HepG2 (cell line): ENCODE data around the gene VTN. TPM values are rescaled to one million over a fixed set of nuclear protein-coding genes. Genes with fewer than 3 reads are reported as not detected.

Source experiments
- BCL6 ChIP-seq: IDR thresholded peaks from 2 replicates; pipeline ENCODE4 v1.6.1; 2016; ENCODE audit warnings: missing genetic modification reagents, missing compliant biosample characterization
- CREB1 ChIP-seq, 2 experiments: fragments of 450-650 bp in 1 of 2; IDR thresholded peaks; 2 replicates each; pipeline ENCODE4 v1.6.1; 2016 to 2017; ENCODE audit warnings: control low read depth in 1 of 2, mild to moderate bottlenecking in 1 of 2, missing compliant biosample characterization in 1 of 2, missing genetic modification characterization in 1 of 2
- HOXA3 ChIP-seq: sonication (generic); formaldehyde crosslinking; IDR thresholded peaks from 2 replicates; pipeline ENCODE4 v1.5.0; 2020; ENCODE audit warnings: missing genetic modification reagents
- KDM5A ChIP-seq: fragments of 200-600 bp; sonication (generic); IDR thresholded peaks from 2 replicates; pipeline ENCODE4 v1.7.0; 2018; ENCODE audit warnings: antibody characterized with exemption, mild to moderate bottlenecking, low read length, borderline replicate concordance
- LCORL ChIP-seq, 2 experiments: fragments of 450-650 bp in 1 of 2; sonication (generic) in 1 of 2; formaldehyde crosslinking in 1 of 2; IDR thresholded peaks; 2 replicates each; pipeline versions ENCODE4 v1.5.0 to v1.6.1; 2017 to 2020; ENCODE audit warnings: antibody characterized with exemption in 1 of 2, missing genetic modification reagents in 1 of 2
- PHB2 ChIP-seq: fragments of 450-650 bp; IDR thresholded peaks from 2 replicates; pipeline ENCODE4 v1.6.1; 2018; ENCODE audit not compliant: partially characterized antibody
- PRPF4 ChIP-seq: fragments of 200-400 bp; formaldehyde crosslinking; IDR thresholded peaks from 2 replicates; pipeline ENCODE4 v1.6.1; 2016; ENCODE audit warnings: low read length, low read depth; ENCODE audit not compliant: poor library complexity, severe bottlenecking
- TGIF2 ChIP-seq: IDR thresholded peaks from 2 replicates; pipeline ENCODE4 v1.6.1; 2016; ENCODE audit warnings: control low read depth, missing compliant biosample characterization
- TRIM24 ChIP-seq: sonication (generic); formaldehyde crosslinking; IDR thresholded peaks from 2 replicates; pipeline ENCODE4 v1.8.0; 2022; ENCODE audit warnings: mild to moderate bottlenecking, missing genetic modification reagents
- YEATS4 ChIP-seq: sonication (generic); formaldehyde crosslinking; IDR thresholded peaks from 2 replicates; pipeline ENCODE4 v1.4.0; 2020; ENCODE audit warnings: missing genetic modification reagents, borderline replicate concordance
- ZHX1 ChIP-seq: sonication (generic); formaldehyde crosslinking; IDR thresholded peaks from 2 replicates; pipeline ENCODE4 v1.8.1; 2022; ENCODE audit warnings: low read depth, mild to moderate bottlenecking, missing genetic modification reagents
- ZHX2 ChIP-seq, 2 experiments: sonication (generic) in 1 of 2; formaldehyde crosslinking in 1 of 2; IDR thresholded peaks; 2 replicates each; pipeline versions ENCODE4 v1.6.1 to v1.9.0; 2014 to 2022; ENCODE audit warnings: antibody characterized with exemption in 1 of 2, borderline replicate concordance in 1 of 2, inconsistent platforms in 1 of 2, low read depth in 1 of 2, missing genetic modification reagents in 1 of 2
- ZMYM3 ChIP-seq: sonication (generic); formaldehyde crosslinking; IDR thresholded peaks from 2 replicates; pipeline ENCODE4 v1.5.1; 2020; ENCODE audit warnings: mild to moderate bottlenecking, missing genetic modification reagents
- ZNF280D ChIP-seq: sonication (generic); formaldehyde crosslinking; IDR thresholded peaks from 2 replicates; pipeline ENCODE4 v1.5.1; 2020; ENCODE audit warnings: mild to moderate bottlenecking, missing genetic modification reagents
- polyA plus RNA-seq, 8 experiments: library from polyadenylated mRNA; depleted of rRNA in 3 of 8; stranded (reverse) in 7 of 8; unstranded in 1 of 8; fragments of >200 nt; fragmentation: Illumina TruSeq in 4 of 8; extraction: Trizol in 4 of 8; gene quantifications; 2 replicates each; pipeline versions ENCODE4 v1.2.1 to v1.2.3, GENCODE V29; 2011 to 2016; ENCODE audit warnings: low read depth in 4 of 8, missing spikeins in 1 of 8, mixed read lengths in 1 of 8; ENCODE audit not compliant: insufficient read depth in 1 of 8
- total RNA-seq, 5 experiments: library from RNA; depleted of rRNA; stranded (reverse); fragments of >200 nt; fragmentation: Illumina TruSeq; extraction: Trizol; gene quantifications; 2 replicates each; pipeline ENCODE4 v1.2.3, GENCODE V29; 2016; ENCODE audit warnings: low read depth in 1 of 5

The VTN gene
- total and polyA plus RNA-seq, 2 of the 13 experiments (the other 11 are each of a cell fraction or from before 2014, with no cell fraction given), result 108 to 131 TPM

GRCh38 chr17:28335959-28336871, 33.9 kb downstream of the VTN start (continued):
- 0 out of 2 replicates have a peak, but pooled peaks have one; percentile 48 for TF ChIP-seq ZHX2 (IDR thresholded peaks at IDR 0.05; ENCODE audit: low read depth)
- no peak for TF ChIP-seq ZHX2 (CRISPR knock-in tag; IDR thresholded peaks at IDR 0.05; ENCODE audit: borderline replicate concordance)
- no peak for TF ChIP-seq TRIM24 (CRISPR knock-in tag)
- no peak for TF ChIP-seq ZMYM3 (CRISPR knock-in tag)
- 0 out of 2 replicates have a peak, but pooled peaks have one; percentile 11 for TF ChIP-seq KDM5A
- TF ChIP-seq LCORL (IDR thresholded peaks at IDR 0.05), result no peak
- TF ChIP-seq LCORL (CRISPR knock-in tag; IDR thresholded peaks at IDR 0.05), result 0 out of 2 replicates have a peak, but pooled peaks have one; percentile 9
- TF ChIP-seq ZNF280D (CRISPR knock-in tag), result 0 out of 2 replicates have a peak, but pooled peaks have one; percentile 36
- TF ChIP-seq TGIF2 (CRISPR knock-in tag), result peak; percentile 66; the same call in 1 of the 2 replicates
- TF ChIP-seq HOXA3 (CRISPR knock-in tag), result 0 out of 2 replicates have a peak, but pooled peaks have one; percentile 20
- peak; percentile 18; the same call in 1 of the 2 replicates for TF ChIP-seq YEATS4 (CRISPR knock-in tag)
- TF ChIP-seq CREB1 (IDR thresholded peaks at IDR 0.05), result peak; percentile 89
- peak; percentile 69; the same call in 1 of the 2 replicates for TF ChIP-seq CREB1 (CRISPR knock-in tag; IDR thresholded peaks at IDR 0.05)
- TF ChIP-seq PHB2, result no peak
- peak; percentile 14; the same call in 1 of the 2 replicates for TF ChIP-seq BCL6 (CRISPR knock-in tag)
- no peak for TF ChIP-seq PRPF4
- TF ChIP-seq ZHX1 (CRISPR knock-in tag), result no peak
